Aorta (tissue), 5 donors: ENCODE results near the gene EVX2. TPM values are rescaled to one million over a fixed set of nuclear protein-coding genes. Genes with fewer than 3 reads are reported as not detected.

ENCODE experiments used
- ATAC-seq: fragments of 200-7000 bp; cut with Tn5 transposase; one replicate; pipeline ENCODE4 v1.9.1; 2022; ENCODE audit warnings: moderate library complexity; ENCODE audit not compliant: low FRiP score
- DNase-seq, 2 donors: peaks; one replicate each; pipeline ENCODE4 v3.0.0-alpha.2; 2020
- H3K27ac ChIP-seq, 2 donors: one replicate each; pipeline ENCODE4 v1.5.1; 2013; ENCODE audit warnings: low read length in 2 of 2, mild to moderate bottlenecking in 2 of 2, moderate library complexity in 2 of 2, control low read depth in 1 of 2, inconsistent platforms in 1 of 2, low read depth in 1 of 2
- H3K27me3 ChIP-seq, 2 donors: one replicate each; pipeline ENCODE4 v1.6.1; 2013; ENCODE audit warnings: control low read depth in 1 of 2, low read length in 1 of 2, mild to moderate bottlenecking in 1 of 2, moderate library complexity in 1 of 2; ENCODE audit not compliant: insufficient read depth in 2 of 2, control insufficient read depth in 1 of 2
- H3K36me3 ChIP-seq, 2 donors: one replicate each; pipeline ENCODE4 v1.6.1; 2013; ENCODE audit warnings: control low read depth in 1 of 2, low read length in 1 of 2, mild to moderate bottlenecking in 1 of 2; ENCODE audit not compliant: insufficient read depth in 2 of 2, control insufficient read depth in 1 of 2
- H3K4me1 ChIP-seq, 2 donors: one replicate each; pipeline ENCODE4 v1.6.1; 2013; ENCODE audit warnings: low read length in 2 of 2, control low read depth in 1 of 2, mild to moderate bottlenecking in 1 of 2, moderate library complexity in 1 of 2; ENCODE audit not compliant: insufficient read depth in 2 of 2, control insufficient read depth in 1 of 2
- H3K4me3 ChIP-seq, 2 donors: one replicate each; pipeline ENCODE4 v1.5.1; 2013; ENCODE audit warnings: low read length in 2 of 2, control low read depth in 1 of 2, mild to moderate bottlenecking in 1 of 2
- H3K9me3 ChIP-seq: one replicate; pipeline ENCODE4 v1.6.1; 2013; ENCODE audit warnings: mild to moderate bottlenecking, low read length; ENCODE audit not compliant: control insufficient read depth
- WGBS, 2 donors: extraction: QIAGEN DNeasy Blood & Tissue Kit; methylation state at CpG; one replicate each; pipeline ENCODE4 v1.1.7; 2013; 5-methylcytosine and 5-hydroxymethylcytosine counted together
- intact Hi-C, 2 donors: fragments of 100-400 bp; cut with DNase I; formaldehyde crosslinking; loops; one replicate each; pipeline versions ENCODE4 v1.14.2 to v1.15.0; 2022
- polyA plus RNA-seq, 2 donors: library from polyadenylated mRNA; stranded (reverse); fragments of 200-250 nt; gene quantifications; one replicate each; pipeline ENCODE4 v1.2.3, GENCODE V29; 2013
- total RNA-seq, 2 donors: library from RNA; stranded (reverse); fragmentation: NEBNext Ultra II Directional; extraction: Animal tissue kit (Norgen Biotek cat#: 25700); gene quantifications; one replicate each; pipeline ENCODE4 v1.2.1, GENCODE V29; 2021
- donor health status: healthy with polysubstance abuse.
- donor health status: Bipolar disorder and iron deficiency.
- donor health status: DM: no; HTN: no; CAD: no.
- donor health status: DM: no; HTN: no; CAD: no.
- donor health status: DM: yes; HTN: yes; CAD: no.

Gene EVX2
- total and polyA plus RNA-seq, 4 donors = not detected

GRCh38 chr2:176128982-176129796, 45.4 kb upstream of the EVX2 start, which contains the start of gene HOXD8:
TSS of gene HOXD8 (plus strand) at chr2:176129705. CDS start at chr2:176130367, 662 bp downstream.
- 1 to 3% methylated on average over 64 of the region's 64 CpGs for WGBS, 2 donors
- ATAC-seq = peak; percentile 91
- peak; percentile 80 to 93 for DNase-seq
- Histone ChIP-seq H3K9me3 (no peaks in the 10 kb centered on the region), H3K4me3 (peak within 1 kb of the TSS; percentile 61 to 83), H3K4me1 (no peaks in the 10 kb centered on the region), H3K27me3 (no peaks in the 10 kb centered on the region), H3K36me3 (no peaks in the 10 kb centered on the region), H3K27ac (peak within 1 kb of the TSS; percentile 54 to 64)
- intact Hi-C loops = loop anchor here (5.0 kb wide), 2 partner anchors 683 to 1018 kb away; no protein-coding TSS in a partner anchor

GRCh38 chr2:176128172-176128981, 44.6 kb upstream of the EVX2 start:
- WGBS, 2 donors = 40 to 50% methylated on average over 49 of the region's 49 CpGs
- Histone ChIP-seq H3K4me1 (no peaks in the 10 kb centered on the region), H3K27me3 (no peaks in the 10 kb centered on the region), H3K36me3 (no peaks in the 10 kb centered on the region), H3K27ac (no peak overlapping the region), H3K9me3 (no peaks in the 10 kb centered on the region), H3K4me3 (peak overlapping the region in 1 of 2 donors; percentile 61)
- intact Hi-C loops = loop anchor here (5.0 kb wide), 2 partner anchors 684 to 1019 kb away; no protein-coding TSS in a partner anchor
- ATAC-seq = peak; percentile 39
- DNase-seq = no peak

GRCh38 chr2:176127774-176128072, 44.0 kb upstream of the EVX2 start:
- WGBS, 2 donors = 57 to 60% methylated on average over 4 of the region's 4 CpGs

GRCh38 chr2:176126929-176127773, 43.4 kb upstream of the EVX2 start:
- Histone ChIP-seq H3K36me3 (no peaks in the 10 kb centered on the region), H3K4me1 (no peaks in the 10 kb centered on the region), H3K9me3 (no peaks in the 10 kb centered on the region), H3K4me3 (no peak overlapping the region), H3K27ac (no peak overlapping the region), H3K27me3 (no peaks in the 10 kb centered on the region)
- intact Hi-C loops = loop anchor here (1.0 to 5.0 kb wide), 5 partner anchors 512 to 1020 kb away; no protein-coding TSS in a partner anchor
- DNase-seq (peak; percentile 73 to 85), ATAC-seq (no peak)
- 6 to 7% methylated on average over 13 of the region's 13 CpGs for WGBS, 2 donors

More at GRCh38 chr2:176127774-176128072, 44.0 kb upstream of the EVX2 start:
- Histone ChIP-seq H3K9me3 (no peaks in the 10 kb centered on the region), H3K4me3 (no peak overlapping the region), H3K4me1 (no peaks in the 10 kb centered on the region), H3K27me3 (no peaks in the 10 kb centered on the region), H3K27ac (no peak overlapping the region), H3K36me3 (no peaks in the 10 kb centered on the region)
- no peak for ATAC-seq
- intact Hi-C loops = loop anchor here (1.0 to 5.0 kb wide), 5 partner anchors 511 to 1020 kb away; no protein-coding TSS in a partner anchor
- DNase-seq = no peak

- Histone ChIP-seq H3K4me3 (no peak overlapping the region), H3K4me1 (no peaks in the 10 kb centered on the region), H3K27me3 (no peaks in the 10 kb centered on the region), H3K36me3 (no peaks in the 10 kb centered on the region), H3K27ac (no peak overlapping the region), H3K9me3 (no peaks in the 10 kb centered on the region)
- WGBS, 2 donors = 74 to 92% methylated on average over 6 of the region's 6 CpGs
- intact Hi-C loops = loop anchor here (2.0 to 5.0 kb wide), 4 partner anchors 513 to 1022 kb away; no protein-coding TSS in a partner anchor
- no peak for ATAC-seq
- DNase-seq = no peak
These were observed 42.0 kb upstream of the EVX2 start for GRCh38 chr2:176125772-176126054.

- DNase-seq (no peak), ATAC-seq (no peak)
- Histone ChIP-seq H3K36me3 (no peaks in the 10 kb centered on the region), H3K27ac (no peak overlapping the region), H3K4me1 (no peaks in the 10 kb centered on the region), H3K4me3 (no peak overlapping the region), H3K9me3 (no peaks in the 10 kb centered on the region), H3K27me3 (no peaks in the 10 kb centered on the region)
- 81 to 96% methylated on average over 9 of the region's 9 CpGs for WGBS, 2 donors
- intact Hi-C loops = loop anchor here (2.0 to 5.0 kb wide), 3 partner anchors 514 to 1022 kb away; no protein-coding TSS in a partner anchor
These were observed 41.4 kb upstream of the EVX2 start for GRCh38 chr2:176124947-176125771.

GRCh38 chr2:176124110-176124946, 40.6 kb upstream of the EVX2 start:
- no peak overlapping the region for H3K4me3 ChIP-seq
- 63 to 76% methylated on average over 34 of the region's 34 CpGs for WGBS, 2 donors
- no peak for DNase-seq
- no peaks in the 10 kb centered on the region for H3K27me3 ChIP-seq
- ATAC-seq = no peak
- no peaks in the 10 kb centered on the region for H3K4me1 ChIP-seq
- no peaks in the 10 kb centered on the region for H3K9me3 ChIP-seq
- intact Hi-C loops = loop anchor here in 1 of 2 donors (2.0 kb wide), 1 partner anchor 514 kb away; no protein-coding TSS in a partner anchor
- H3K36me3 ChIP-seq = no peaks in the 10 kb centered on the region
- no peak overlapping the region for H3K27ac ChIP-seq
